ENCODE data around the gene WWTR1. TPM values are rescaled to one million over a fixed set of nuclear protein-coding genes. Genes with fewer than 3 reads are reported as not detected.

WWTR1 gene
- total RNA-seq, 1 experiment from 2014 or later: 197 TPM

- in situ Hi-C loops (cut with HindIII; ENCODE audit: low pct_unique_long_range_greater_than_20kb, low sequenced_read_pairs): no loop called here
- no peak for DNase-seq (ENCODE audit: low read depth)
Measured at GRCh38 chr3:149634072-149634471, 23.8 kb downstream of the WWTR1 start.

GRCh38 chr3:149632225-149632624, 25.6 kb downstream of the WWTR1 start:
- DNase-seq (ENCODE audit: low read depth): no peak
- in situ Hi-C loops (cut with HindIII; ENCODE audit: low pct_unique_long_range_greater_than_20kb, low sequenced_read_pairs): no loop called here

DNA sequence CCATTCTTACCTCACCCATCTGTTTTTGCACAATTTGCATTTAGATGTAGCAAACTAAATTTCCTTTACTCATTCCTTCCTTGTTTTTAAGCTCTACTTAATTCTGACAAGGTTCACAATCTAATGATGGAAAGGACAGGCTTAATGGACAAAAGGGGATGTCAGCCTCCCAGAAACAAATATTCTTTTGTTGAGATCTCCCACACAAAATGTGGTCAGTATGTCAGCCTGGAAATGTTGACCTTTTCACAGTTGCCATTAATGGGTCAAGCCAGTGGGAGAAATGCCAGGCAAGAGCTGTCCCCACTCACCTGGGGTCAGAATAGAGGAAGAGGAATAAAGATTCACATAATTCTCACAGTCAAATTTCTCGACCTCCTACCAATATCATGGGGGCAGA, 27.0 kb downstream of the WWTR1 start:
- no peak for DNase-seq (ENCODE audit: low read depth)
- in situ Hi-C loops (cut with HindIII; ENCODE audit: low pct_unique_long_range_greater_than_20kb, low sequenced_read_pairs): no loop called here

GRCh38 chr3:149628957-149629670, 28.7 kb downstream of the WWTR1 start:
- no peak for DNase-seq (ENCODE audit: low read depth)
- in situ Hi-C loops (cut with HindIII; ENCODE audit: low pct_unique_long_range_greater_than_20kb, low sequenced_read_pairs): no loop called here

DNA sequence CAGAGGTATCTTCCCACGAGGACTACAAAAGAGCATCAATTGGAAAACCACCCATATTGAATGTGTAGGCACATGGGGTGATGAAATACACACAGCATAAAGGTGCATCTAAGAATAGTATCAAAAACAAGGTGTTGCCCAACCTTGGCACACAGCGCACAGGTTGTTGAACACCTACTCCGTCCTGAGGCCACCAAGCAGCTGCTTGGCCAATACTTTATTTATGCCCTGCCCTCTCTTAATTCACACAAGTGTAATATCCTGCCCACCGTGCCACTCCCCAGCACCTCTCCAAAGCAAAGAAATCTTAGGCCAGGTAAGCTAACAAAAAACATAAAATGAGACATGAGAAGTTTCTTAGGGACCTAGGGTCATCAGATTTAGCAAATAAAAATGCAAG, 31.2 kb downstream of the WWTR1 start:
- in situ Hi-C loops (cut with HindIII; ENCODE audit: low pct_unique_long_range_greater_than_20kb, low sequenced_read_pairs): no loop called here

GRCh38 chr3:149625795-149626194, 32.0 kb downstream of the WWTR1 start:
- in situ Hi-C loops (cut with HindIII; ENCODE audit: low pct_unique_long_range_greater_than_20kb, low sequenced_read_pairs): no loop called here
- DNase-seq (ENCODE audit: low read depth): peak; percentile 77

More for the DNA sequence above, 31.2 kb downstream of the WWTR1 start:
- no peak for DNase-seq (ENCODE audit: low read depth)

GRCh38 chr3:149623824-149624223, 34.0 kb downstream of the WWTR1 start:
- no peak for DNase-seq (ENCODE audit: low read depth)

DNA sequence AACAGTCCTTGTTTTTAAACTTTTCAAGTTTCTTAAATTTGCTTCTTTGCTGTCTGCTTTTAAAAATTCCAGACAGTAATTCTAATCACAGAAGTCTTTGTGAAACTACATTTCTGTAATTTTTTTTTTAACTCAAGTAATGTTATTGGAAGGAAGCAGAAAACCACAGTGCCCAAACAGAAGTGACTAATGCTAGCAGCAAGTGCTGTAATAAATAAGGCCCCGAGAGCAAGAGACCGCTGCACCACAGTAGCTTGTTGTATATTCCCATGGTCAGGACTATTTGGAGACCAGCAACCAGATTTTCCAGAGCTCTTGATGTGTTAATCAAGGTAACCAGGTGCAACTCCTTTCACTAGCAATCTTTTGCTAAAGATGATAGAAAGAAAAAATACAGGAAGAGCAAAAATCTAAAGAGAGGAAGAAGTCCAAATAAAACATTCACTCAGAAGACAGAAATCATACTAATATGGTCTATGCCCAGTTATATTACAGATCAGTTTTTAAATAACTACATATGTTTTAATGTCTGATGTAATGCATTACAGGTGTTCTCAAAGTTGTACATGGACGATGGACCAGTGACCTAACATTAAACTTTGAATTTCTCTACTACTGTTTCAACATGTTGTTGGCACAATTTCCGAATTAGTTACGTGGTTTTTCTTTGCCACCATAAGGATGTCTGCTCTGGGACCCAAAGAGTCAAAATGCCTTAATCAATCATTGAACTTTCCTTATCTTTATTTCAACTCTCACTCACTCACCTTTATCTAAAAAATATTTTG, 36.4 kb downstream of the WWTR1 start:
- peak; percentile 56 for DNase-seq (ENCODE audit: low read depth)
- in situ Hi-C loops (cut with HindIII; ENCODE audit: low pct_unique_long_range_greater_than_20kb, low sequenced_read_pairs): no loop called here

More at GRCh38 chr3:149623824-149624223, 34.0 kb downstream of the WWTR1 start:
- in situ Hi-C loops (cut with HindIII; ENCODE audit: low pct_unique_long_range_greater_than_20kb, low sequenced_read_pairs): no loop called here

DNA sequence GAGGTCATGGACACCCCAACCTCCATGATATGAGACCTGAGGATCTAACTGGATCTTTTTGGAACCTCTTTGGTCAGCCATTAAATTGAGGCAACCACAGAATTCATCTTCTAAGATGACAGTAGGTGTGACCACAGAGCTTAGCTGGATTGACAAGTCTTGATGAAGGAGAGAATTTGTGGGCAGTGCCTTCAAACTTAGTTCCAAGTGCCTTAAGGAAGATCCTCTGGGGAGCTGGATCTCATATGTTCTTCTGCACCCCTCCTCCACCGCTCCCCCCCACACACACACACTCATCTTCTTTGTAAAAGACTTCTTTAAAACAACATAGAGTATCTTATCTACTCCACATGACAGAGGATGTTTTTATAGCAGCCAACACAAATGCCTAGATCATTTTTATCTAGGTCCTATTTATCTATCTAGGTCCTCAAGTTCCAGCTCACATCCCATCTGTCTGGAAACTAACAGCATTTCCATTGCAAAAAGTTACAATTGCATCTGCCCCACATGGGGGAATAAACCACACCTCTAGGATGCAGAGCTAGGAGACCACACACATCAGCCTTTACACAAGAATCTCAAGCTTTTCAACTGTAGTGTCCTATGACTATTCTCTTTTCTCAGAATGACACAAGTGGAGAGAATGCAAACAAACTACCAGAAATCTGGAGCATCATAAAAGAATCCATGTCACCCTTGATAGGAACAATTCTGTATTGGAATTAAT, 37.4 kb downstream of the WWTR1 start:
- in situ Hi-C loops (cut with HindIII; ENCODE audit: low pct_unique_long_range_greater_than_20kb, low sequenced_read_pairs): no loop called here
- no peak for DNase-seq (ENCODE audit: low read depth)

GRCh38 chr3:149619136-149619535, 38.7 kb downstream of the WWTR1 start:
- DNase-seq (ENCODE audit: low read depth): no peak
- in situ Hi-C loops (cut with HindIII; ENCODE audit: low pct_unique_long_range_greater_than_20kb, low sequenced_read_pairs): no loop called here

GRCh38 chr3:149618151-149619123, 39.4 kb downstream of the WWTR1 start:
- in situ Hi-C loops (cut with HindIII; ENCODE audit: low pct_unique_long_range_greater_than_20kb, low sequenced_read_pairs): no loop called here
- peak; percentile 51 for DNase-seq (ENCODE audit: low read depth)

- peak; percentile 52 for DNase-seq (ENCODE audit: low read depth)
- in situ Hi-C loops (cut with HindIII; ENCODE audit: low pct_unique_long_range_greater_than_20kb, low sequenced_read_pairs): no loop called here
Measured at GRCh38 chr3:149615731-149616221, 42.0 kb downstream of the WWTR1 start.

GRCh38 chr3:149613988-149614387, 43.8 kb downstream of the WWTR1 start:
- in situ Hi-C loops (cut with HindIII; ENCODE audit: low pct_unique_long_range_greater_than_20kb, low sequenced_read_pairs): no loop called here
- no peak for DNase-seq (ENCODE audit: low read depth)

DNA sequence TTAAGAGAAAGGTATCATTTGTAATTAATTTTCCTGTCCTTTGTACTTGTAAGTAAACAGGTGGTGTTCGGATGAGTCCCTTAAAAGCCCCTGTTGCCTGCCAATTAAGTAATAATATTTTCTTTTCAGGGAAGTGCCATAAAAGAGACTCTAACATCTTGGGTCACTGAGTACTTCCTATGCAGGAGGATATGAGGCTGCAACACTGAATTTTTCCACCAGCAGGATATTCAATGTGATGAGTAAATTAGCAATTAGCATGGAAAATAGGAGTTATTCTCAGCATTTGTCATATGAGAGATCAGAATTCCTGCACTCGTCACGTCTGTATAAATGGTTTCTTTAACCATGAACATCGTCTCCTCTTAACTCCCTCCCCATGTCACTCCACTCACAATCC, 45.4 kb downstream of the WWTR1 start:
- no peak for DNase-seq (ENCODE audit: low read depth)
- in situ Hi-C loops (cut with HindIII; ENCODE audit: low pct_unique_long_range_greater_than_20kb, low sequenced_read_pairs): no loop called here

- in situ Hi-C loops (cut with HindIII; ENCODE audit: low pct_unique_long_range_greater_than_20kb, low sequenced_read_pairs): no loop called here
- no peak for DNase-seq (ENCODE audit: low read depth)
Measured at GRCh38 chr3:149611149-149611548, 46.7 kb downstream of the WWTR1 start.

DNA sequence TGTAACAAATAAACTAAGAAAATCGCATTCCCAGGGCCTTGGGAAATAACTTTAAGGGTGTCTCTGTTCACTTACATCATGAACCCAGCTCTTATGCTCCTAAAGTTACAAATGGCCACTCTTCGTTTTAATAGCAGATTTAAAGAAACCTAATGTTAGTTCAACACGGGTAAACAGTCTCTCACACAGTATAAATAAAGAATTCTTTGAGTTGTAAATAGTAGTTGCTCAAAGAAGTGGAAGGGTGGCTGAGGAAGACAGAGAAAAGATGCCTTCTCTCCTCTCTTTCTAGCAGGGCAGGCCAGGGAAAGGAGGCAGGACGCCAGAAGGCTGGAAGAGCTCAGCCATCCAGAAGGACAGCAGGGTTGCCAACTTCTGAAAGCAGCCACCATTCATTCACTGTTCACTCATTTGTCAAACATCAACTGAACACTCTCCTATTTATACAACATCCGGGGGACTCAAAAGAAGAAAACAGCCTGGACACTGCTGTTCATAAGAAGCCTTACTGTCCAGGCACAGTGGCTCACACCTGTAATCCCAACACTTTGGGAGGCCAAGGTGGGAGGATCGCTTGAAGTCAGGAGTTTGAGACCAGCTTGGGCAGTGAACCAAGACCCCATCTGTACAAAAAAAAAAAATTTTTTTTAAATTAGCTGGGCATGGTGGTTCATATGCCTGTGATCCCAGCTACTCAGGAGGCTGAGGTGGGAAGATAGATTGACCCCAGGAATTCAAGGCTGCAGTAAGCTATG, 47.3 kb downstream of the WWTR1 start:
- DNase-seq (ENCODE audit: low read depth): no peak
- in situ Hi-C loops (cut with HindIII; ENCODE audit: low pct_unique_long_range_greater_than_20kb, low sequenced_read_pairs): no loop called here

DNA sequence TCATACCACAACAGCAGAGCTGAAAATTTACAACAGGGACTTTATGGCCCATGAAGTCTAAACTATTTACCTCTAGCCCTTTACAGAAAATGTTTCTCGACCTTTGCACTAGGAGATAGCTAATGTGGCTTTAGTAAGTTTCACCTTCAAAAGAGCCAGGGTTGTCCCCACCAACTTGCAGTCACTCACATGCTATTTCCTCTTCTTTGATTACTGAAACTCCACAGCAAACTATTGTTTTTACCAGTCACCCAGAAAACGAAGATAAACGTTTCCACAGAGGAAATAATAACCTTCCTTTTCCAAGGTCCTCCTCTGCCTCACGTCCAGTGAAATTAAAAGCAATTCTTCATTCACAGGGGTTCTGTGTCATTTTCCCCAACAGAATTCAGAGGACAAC, 48.2 kb downstream of the WWTR1 start:
- DNase-seq (ENCODE audit: low read depth): peak; percentile 61
- in situ Hi-C loops (cut with HindIII; ENCODE audit: low pct_unique_long_range_greater_than_20kb, low sequenced_read_pairs): no loop called here
